ENCODE data around the gene CRMP1.

CRMP1 gene

GRCh38 chr4:5893004-5893580, at the start of gene CRMP1:
Gene CRMP1, minus strand, starts transcription at chr4:5893086. Its CDS starts 117 bp downstream, at chr4:5892969.
- DNase-seq (ENCODE audit: extremely low read depth in 1 of 2, low read depth in 1 of 2): no peak

GRCh38 chr4:5941601-5942000, 48.7 kb upstream of the CRMP1 start:
- DNase-seq (ENCODE audit: extremely low read depth in 1 of 2, low read depth in 1 of 2): no peak

GRCh38 chr4:5940470-5941203, 47.8 kb upstream of the CRMP1 start:
- DNase-seq (ENCODE audit: extremely low read depth in 1 of 2, low read depth in 1 of 2): no peak

- DNase-seq (ENCODE audit: extremely low read depth in 1 of 2, low read depth in 1 of 2): no peak
These were observed 41.3 kb upstream of the CRMP1 start for GRCh38 chr4:5933996-5934831.

GRCh38 chr4:5933116-5933515, 40.2 kb upstream of the CRMP1 start:
- no peak for DNase-seq (ENCODE audit: extremely low read depth in 1 of 2, low read depth in 1 of 2)

GRCh38 chr4:5932035-5932568, 39.2 kb upstream of the CRMP1 start:
- DNase-seq (ENCODE audit: extremely low read depth in 1 of 2, low read depth in 1 of 2): no peak

GRCh38 chr4:5931526-5931925, 38.6 kb upstream of the CRMP1 start:
- no peak for DNase-seq (ENCODE audit: extremely low read depth in 1 of 2, low read depth in 1 of 2)

GRCh38 chr4:5930876-5931275, 38.0 kb upstream of the CRMP1 start:
- no peak for DNase-seq (ENCODE audit: extremely low read depth in 1 of 2, low read depth in 1 of 2)

GRCh38 chr4:5930456-5930855, 37.6 kb upstream of the CRMP1 start:
- DNase-seq (ENCODE audit: extremely low read depth in 1 of 2, low read depth in 1 of 2): no peak

GRCh38 chr4:5928844-5929420, 36.0 kb upstream of the CRMP1 start:
- DNase-seq (ENCODE audit: extremely low read depth in 1 of 2, low read depth in 1 of 2): no peak

GRCh38 chr4:5928274-5928673, 35.4 kb upstream of the CRMP1 start:
- DNase-seq (ENCODE audit: extremely low read depth in 1 of 2, low read depth in 1 of 2): no peak

- no peak for DNase-seq (ENCODE audit: extremely low read depth in 1 of 2, low read depth in 1 of 2)
These were observed 34.9 kb upstream of the CRMP1 start for GRCh38 chr4:5927747-5928146.

GRCh38 chr4:5927116-5927515, 34.2 kb upstream of the CRMP1 start:
- DNase-seq (ENCODE audit: extremely low read depth in 1 of 2, low read depth in 1 of 2): no peak

GRCh38 chr4:5926598-5926997, 33.7 kb upstream of the CRMP1 start:
- DNase-seq (ENCODE audit: extremely low read depth in 1 of 2, low read depth in 1 of 2): no peak

- no peak for DNase-seq (ENCODE audit: extremely low read depth in 1 of 2, low read depth in 1 of 2)
These were observed 32.7 kb upstream of the CRMP1 start for GRCh38 chr4:5925419-5926200.

GRCh38 chr4:5924461-5925125, 31.7 kb upstream of the CRMP1 start:
- DNase-seq (ENCODE audit: extremely low read depth in 1 of 2, low read depth in 1 of 2): no peak

GRCh38 chr4:5923376-5923775, 30.5 kb upstream of the CRMP1 start:
- DNase-seq (ENCODE audit: extremely low read depth in 1 of 2, low read depth in 1 of 2): no peak

- no peak for DNase-seq (ENCODE audit: extremely low read depth in 1 of 2, low read depth in 1 of 2)
These were observed 29.7 kb upstream of the CRMP1 start for GRCh38 chr4:5922556-5922955.

- no peak for DNase-seq (ENCODE audit: extremely low read depth in 1 of 2, low read depth in 1 of 2)
These were observed 29.1 kb upstream of the CRMP1 start for GRCh38 chr4:5921981-5922380.
